GM08714 (cell line): ENCODE data around the gene OR6J1.
A peak's percentile ranks its signal among the peaks of the same experiment; 100 is the strongest.

ENCODE experiments used
- H3K4me3 ChIP-seq: fragments of 200-500 bp; sonication (Bioruptor generic); 2 replicates; pipeline ENCODE4 v1.5.1; 2014; ENCODE audit warnings: mild to moderate bottlenecking, low read length, inconsistent platforms
- ZNF274 ChIP-seq: IDR thresholded peaks from 2 replicates; pipeline ENCODE4 v1.6.1; 2012; ENCODE audit warnings: mild to moderate bottlenecking, low read depth, low read length

OR6J1 gene

DNA sequence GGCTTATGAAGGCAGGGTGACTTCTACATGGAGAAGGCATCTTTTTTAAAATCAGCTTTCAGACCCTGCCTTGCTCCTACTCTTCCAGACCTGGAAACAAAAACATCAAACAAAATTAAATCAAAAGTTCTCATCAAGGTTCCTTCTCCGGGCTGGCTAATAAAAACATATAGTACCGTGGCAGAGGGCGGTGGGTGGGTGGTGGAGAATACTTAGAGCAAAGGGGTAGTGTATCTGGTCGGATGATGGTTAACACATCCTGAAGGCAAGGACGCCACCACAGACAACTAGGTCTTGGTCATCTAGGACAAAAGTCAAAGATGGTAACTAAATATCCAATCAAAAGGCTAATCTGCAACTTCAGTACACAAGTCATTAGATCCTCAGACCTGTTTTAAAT lies 56.9 kb downstream of the OR6J1 start:
- TF ChIP-seq ZNF274 = no peak
- H3K4me3 ChIP-seq = peak overlapping the region; percentile 96

GRCh38 chr14:22583994-22584393 lies 60.2 kb downstream of the OR6J1 start:
- no peak for TF ChIP-seq ZNF274
- no peak overlapping the region for H3K4me3 ChIP-seq
